22Rv1 (cell line): ENCODE results near the gene RASGRF1.
"Not testable (repeated sequence)": the region's sequence is repeated elsewhere in the genome, so short reads cannot be mapped to it uniquely, and the experiment has no call there.

ENCODE experiments used
- H3K27ac ChIP-seq: fragments of 450-650 bp; 2 replicates; pipeline ENCODE4 v1.5.1; 2017
- ZFX ChIP-seq: fragments of 450-650 bp; IDR thresholded peaks from 2 replicates; pipeline ENCODE4 v1.6.1; 2017; ENCODE audit warnings: antibody characterized with exemption, borderline replicate concordance
- TF ChIP-seq, protein P1 (sequence below): fragments of 450-650 bp; IDR thresholded peaks from 2 replicates; pipeline ENCODE4 v1.5.1; 2017; ENCODE audit warnings: mild to moderate bottlenecking

RASGRF1 gene

DNA sequence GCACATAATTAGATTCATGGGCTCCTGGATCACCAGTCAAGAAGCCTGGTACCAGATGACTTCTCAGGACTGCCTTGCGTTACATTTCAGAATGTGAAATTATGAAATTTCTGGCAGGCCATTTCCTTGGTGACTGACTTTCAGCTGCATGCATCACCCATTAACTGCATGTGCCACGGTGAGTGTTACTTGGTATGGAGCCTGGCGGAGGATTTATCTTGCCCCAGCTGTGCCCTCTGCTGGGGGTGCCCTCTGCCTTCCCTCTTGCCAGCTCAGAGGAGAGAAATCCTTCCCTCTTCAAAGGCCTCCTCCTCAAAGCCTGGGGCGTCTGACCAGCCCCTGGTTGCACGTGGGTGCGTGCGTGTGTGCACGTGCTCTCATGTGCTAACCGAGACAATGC, 88.0 kb downstream of the RASGRF1 start:
- no peak for TF ChIP-seq ZFX
- TF ChIP-seq, protein P1, sequence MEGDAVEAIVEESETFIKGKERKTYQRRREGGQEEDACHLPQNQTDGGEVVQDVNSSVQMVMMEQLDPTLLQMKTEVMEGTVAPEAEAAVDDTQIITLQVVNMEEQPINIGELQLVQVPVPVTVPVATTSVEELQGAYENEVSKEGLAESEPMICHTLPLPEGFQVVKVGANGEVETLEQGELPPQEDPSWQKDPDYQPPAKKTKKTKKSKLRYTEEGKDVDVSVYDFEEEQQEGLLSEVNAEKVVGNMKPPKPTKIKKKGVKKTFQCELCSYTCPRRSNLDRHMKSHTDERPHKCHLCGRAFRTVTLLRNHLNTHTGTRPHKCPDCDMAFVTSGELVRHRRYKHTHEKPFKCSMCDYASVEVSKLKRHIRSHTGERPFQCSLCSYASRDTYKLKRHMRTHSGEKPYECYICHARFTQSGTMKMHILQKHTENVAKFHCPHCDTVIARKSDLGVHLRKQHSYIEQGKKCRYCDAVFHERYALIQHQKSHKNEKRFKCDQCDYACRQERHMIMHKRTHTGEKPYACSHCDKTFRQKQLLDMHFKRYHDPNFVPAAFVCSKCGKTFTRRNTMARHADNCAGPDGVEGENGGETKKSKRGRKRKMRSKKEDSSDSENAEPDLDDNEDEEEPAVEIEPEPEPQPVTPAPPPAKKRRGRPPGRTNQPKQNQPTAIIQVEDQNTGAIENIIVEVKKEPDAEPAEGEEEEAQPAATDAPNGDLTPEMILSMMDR: no peak
- no peak overlapping the region for H3K27ac ChIP-seq

DNA sequence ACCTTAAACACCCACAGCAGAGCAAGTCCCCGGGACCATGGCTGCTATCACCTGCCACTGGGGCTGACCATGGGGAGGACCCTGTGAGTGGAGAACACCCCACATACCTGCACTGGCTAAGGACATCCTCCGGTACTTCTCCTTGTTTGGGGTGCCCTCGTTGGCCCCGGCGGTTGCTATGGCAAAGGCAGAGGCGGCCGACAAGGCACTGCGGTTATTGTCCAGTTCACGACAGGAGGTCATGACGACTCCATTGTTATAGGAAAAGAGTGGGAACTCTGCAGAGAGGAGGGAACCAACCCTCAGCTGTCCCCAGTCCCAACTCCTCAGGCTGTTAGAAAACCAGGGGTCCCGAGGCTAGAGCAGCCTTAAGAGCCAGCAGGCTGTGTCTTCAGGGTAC, 90.9 kb downstream of the RASGRF1 start:
- TF ChIP-seq, protein P1: no peak
- TF ChIP-seq ZFX: no peak
- no peak overlapping the region for H3K27ac ChIP-seq

DNA sequence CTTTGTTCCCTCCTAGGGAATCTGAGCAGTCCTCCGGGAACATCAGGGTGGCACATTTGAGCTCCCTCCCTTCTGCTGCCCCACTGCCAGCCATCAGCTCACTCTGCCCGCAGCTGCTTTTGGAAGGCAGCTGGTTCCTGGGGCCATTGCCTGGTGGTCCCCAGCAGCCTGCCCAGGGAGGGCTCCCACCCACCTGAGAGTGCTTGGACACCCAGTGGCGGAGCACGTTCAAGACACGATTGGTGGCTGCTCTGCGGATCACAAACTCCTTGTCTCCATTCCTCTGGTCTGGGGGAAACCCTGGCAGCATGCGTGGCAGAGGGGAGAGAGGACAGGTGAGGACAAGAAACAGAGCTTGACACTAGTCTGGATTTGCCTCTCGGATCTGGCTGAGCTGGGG, 92.1 kb downstream of the RASGRF1 start:
- H3K27ac ChIP-seq: no peak overlapping the region
- TF ChIP-seq ZFX: no peak
- TF ChIP-seq, protein P1: no peak

DNA sequence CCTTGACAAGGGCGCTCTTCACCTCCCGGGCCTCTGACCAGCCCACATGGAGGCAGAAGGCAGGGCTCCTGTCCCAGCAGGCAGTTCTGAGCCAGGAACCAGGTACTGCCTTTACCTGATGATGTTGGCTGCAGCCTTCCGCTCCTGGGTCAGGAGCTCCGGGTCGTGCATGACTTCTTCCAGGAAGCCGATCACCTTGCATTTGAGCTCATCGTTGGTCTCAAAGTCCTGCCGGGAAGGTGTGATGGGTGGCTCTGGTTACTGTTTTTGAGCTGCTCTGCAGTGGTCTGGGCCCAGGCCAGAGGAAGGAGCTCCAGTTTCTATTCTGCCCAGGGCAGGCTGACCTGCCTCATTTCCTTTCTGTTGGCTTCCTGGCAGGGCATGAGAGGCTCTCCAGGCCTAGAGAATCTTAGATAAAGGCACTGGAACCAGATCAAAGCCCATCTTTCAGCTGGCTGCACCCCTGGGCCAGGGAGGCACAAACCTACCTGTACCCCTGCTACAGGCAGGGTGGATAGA, 92.5 kb downstream of the RASGRF1 start:
- H3K27ac ChIP-seq: no peak overlapping the region
- no peak for TF ChIP-seq ZFX
- TF ChIP-seq, protein P1: no peak

DNA sequence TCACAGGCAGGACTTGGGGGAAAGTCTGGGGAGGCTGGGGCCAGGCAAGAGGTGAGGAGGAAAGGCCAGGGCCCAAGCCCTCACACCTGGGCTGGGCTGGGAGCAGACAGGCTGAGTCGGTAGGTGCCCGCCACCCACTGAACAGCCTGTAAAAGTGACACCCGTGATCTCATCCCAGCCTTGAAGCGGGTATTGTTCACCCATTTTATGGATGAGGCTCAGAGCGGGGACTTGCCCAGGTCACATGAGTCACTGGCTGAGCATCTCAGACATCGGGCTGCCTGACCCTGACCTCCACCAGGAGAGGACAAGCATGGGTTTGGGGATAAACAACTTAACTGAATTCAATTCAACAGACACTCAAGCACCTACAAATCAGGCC, 93.7 kb downstream of the RASGRF1 start:
- no peak for TF ChIP-seq ZFX
- TF ChIP-seq, protein P1: no peak
- H3K27ac ChIP-seq: no peak overlapping the region

DNA sequence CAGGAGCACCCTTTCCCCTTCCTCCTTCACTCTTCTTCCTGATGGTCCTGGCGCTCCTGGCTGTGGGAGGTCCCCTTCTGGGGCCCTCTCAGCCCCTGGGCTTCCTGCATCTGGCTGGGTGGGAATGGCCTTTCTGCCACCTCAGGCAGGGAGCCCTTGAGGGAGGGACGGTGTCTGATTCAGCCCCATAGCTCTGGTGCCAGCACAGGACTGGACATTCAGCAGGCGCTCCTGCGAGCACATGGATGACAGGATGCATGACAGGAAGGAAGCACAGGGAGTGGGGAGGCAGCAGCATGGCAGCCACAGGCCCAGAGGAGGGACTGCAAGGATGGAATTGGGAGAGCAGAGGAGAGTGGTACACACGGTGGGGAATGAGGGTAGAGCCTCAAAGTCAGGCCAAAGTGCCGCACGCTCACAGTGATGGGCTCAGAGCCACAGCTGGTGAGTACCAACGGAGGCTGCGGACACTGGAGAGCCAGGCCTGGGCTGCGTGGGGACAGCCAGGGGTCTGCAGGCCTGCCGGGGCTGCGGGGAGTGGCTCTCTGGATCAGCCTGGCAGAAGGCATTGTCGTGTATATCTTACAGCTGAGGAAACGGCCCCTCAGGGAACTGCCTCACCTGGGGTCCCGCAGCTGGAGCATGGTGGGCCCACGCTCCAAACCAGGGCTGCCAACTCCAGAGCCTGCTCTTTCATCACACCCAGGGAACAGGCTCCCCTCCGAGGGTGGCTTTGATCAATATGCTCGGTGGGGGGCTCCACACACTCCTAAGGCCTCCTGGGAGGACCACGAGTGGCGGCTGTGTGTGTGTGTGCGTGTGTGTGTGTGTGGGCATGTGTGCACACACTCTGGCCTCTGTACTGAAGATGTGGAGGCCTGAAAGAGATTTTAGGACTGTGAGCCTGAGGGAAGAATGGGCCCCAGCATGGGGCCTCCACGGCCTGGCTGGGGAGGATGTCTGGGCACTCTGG, 94.4 kb downstream of the RASGRF1 start:
- TF ChIP-seq ZFX: no peak
- TF ChIP-seq, protein P1: no peak
- H3K27ac ChIP-seq: no peak overlapping the region

GRCh38 chr15:78995161-78995560, 95.4 kb downstream of the RASGRF1 start:
- not testable (repeated sequence) for H3K27ac ChIP-seq
